Omental fat pad (tissue), 4 donors: Measurements from ENCODE around the gene SPOUT1. TPM values are rescaled to one million over a fixed set of nuclear protein-coding genes. Genes with fewer than 3 reads are reported as not detected.
A peak's percentile ranks its signal among the peaks of the same experiment; 100 is the strongest.

Source experiments
- ATAC-seq: fragments of 150-250 bp; one replicate; pipeline ENCODE4 v1.9.1; 2016; ENCODE audit warnings: mild to moderate bottlenecking, moderate library complexity; ENCODE audit not compliant: low FRiP score
- DNase-seq: peaks from one replicate; pipeline ENCODE4 v3.0.0-alpha.2; 2019; ENCODE audit warnings: low spot score
- total RNA-seq, 4 donors: library from RNA; depleted of rRNA; stranded (reverse); fragments of >200 nt; gene quantifications; one replicate each; pipeline ENCODE4 v1.1.0, GENCODE V29; 2016
- TF ChIP-seq, protein P1 (sequence below), 3 donors: fragments of 450-650 bp; IDR thresholded peaks; one replicate each; pipeline ENCODE4 v1.5.1; 2016 to 2017; ENCODE audit warnings: antibody characterized with exemption in 3 of 3, mild to moderate bottlenecking in 3 of 3, moderate library complexity in 2 of 3

SPOUT1 gene
- total RNA-seq, 4 donors from 2014 or later = 15.1 to 25.1 (median 21.2) TPM

DNA sequence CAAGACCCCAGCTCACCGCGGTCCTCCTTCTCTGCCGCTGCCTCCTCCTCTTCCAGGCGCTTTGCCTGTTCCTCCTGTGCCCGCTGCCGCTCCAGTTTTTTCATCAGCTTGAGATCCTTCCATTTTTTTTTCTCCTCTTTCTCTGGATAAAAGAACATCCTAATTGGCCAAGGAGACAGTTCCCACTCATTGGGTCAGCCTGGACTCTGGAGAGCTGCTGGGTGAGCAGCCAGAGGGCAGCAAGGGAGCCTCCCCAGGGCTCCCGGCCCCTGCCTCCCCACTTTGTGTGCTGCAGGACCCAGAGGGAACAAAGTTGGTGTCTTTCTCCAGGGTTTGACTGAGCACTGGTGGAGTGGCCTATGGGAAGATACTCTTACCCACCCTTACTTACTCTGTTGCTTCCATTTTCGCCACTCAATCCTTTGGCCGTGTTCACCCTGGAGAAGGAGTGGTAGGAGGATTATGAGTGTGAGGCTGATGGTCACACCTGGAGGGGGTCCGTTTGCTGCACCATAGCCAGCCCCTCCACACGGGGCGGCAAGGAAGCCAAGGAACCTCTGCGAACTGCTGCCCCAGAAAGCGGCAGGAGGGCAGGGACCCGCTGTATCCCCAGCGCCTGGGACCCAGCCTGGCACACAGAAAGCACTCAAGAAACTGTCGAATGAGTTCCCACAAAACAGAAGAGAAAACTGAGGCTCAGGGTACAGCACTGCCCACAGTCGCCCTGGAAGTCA lies 708 bp downstream of the SPOUT1 start:
- ATAC-seq = peak; percentile 14
- TF ChIP-seq, protein P1, sequence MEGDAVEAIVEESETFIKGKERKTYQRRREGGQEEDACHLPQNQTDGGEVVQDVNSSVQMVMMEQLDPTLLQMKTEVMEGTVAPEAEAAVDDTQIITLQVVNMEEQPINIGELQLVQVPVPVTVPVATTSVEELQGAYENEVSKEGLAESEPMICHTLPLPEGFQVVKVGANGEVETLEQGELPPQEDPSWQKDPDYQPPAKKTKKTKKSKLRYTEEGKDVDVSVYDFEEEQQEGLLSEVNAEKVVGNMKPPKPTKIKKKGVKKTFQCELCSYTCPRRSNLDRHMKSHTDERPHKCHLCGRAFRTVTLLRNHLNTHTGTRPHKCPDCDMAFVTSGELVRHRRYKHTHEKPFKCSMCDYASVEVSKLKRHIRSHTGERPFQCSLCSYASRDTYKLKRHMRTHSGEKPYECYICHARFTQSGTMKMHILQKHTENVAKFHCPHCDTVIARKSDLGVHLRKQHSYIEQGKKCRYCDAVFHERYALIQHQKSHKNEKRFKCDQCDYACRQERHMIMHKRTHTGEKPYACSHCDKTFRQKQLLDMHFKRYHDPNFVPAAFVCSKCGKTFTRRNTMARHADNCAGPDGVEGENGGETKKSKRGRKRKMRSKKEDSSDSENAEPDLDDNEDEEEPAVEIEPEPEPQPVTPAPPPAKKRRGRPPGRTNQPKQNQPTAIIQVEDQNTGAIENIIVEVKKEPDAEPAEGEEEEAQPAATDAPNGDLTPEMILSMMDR (IDR thresholded peaks at IDR 0.05) = no peak
- no peak for DNase-seq

DNA sequence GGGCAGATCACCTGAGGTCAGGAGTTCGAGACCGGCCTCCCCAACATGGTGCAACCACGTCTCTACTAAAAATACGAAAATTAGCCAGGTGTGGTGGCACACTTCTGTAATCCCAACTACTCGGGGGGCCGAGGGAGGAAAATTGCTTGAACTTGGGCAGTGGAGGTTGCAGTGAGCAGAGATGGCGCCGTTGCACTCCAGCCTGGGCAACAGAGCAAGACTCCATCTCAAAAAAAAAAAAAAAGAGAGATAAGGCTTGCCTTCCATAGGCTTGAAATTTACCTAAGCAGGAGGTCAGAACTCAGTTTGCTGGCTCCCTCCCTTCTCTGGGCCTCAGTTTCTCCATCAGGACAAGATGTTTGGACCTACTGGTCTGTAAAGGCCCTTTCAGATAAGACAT lies 1.3 kb downstream of the SPOUT1 start:
- ATAC-seq = no peak
- TF ChIP-seq, protein P1 (IDR thresholded peaks at IDR 0.05) = no peak

DNA sequence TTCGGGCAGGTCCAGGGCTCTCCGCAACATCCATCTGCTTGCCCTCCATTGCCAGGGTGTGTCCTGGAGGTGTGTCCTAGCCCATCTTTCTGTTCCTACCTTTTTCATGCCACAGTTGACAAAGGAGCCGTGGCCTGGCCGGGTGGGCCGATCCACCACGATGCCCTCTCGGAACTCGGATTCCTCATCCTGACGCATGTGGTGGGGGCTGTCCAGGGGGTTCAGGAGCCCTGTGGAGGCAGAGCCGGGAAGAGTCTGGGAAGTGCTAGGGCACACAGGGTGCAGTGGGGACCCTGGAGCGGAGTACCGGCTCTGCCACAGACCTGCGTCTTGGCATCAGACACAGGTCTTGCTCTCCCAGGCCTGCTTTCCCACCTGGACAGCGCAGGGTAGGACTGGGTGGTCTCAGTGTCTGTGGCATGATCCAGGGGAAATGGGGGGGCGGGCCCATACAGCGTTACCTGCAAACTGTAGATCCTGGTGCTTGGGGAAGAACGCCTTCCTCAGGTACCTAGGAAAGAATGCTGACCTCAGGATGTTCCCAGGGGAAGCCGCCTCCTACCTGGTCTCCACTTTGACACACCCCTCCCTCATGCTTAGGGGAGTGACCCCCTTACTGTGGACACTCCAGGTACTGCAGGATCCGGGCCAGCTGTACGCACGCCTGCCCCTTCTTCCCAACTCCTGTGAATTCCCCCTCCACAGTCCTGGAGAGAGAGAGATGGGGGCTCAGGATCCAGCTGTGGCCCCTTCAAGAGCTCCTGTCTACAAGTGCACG lies 3.5 kb downstream of the SPOUT1 start:
- TF ChIP-seq, protein P1 (IDR thresholded peaks at IDR 0.05) = no peak
- ATAC-seq = no peak

More for the DNA sequence above, 1.3 kb downstream of the SPOUT1 start:
- DNase-seq = no peak

DNA sequence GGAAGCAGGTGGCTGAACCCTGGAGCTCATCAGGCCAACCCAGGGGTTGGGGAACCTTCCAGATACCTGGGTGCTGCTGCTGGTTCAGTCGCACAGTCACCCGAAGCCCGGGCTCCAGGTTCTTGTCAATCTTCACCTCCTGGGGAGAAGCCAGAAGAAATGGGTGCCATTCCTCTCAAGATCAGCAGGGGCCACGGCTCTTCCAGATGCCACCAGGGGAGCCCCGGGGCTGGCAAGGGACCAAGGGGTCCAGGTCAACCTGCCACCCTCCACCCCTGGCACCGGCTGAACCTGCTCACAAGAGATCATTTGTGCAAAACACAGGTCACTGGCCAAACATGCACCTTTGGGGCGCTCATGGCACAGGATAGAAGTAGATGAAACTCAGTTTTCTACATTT lies 4.7 kb downstream of the SPOUT1 start:
- TF ChIP-seq, protein P1 (IDR thresholded peaks at IDR 0.05) = no peak
- ATAC-seq (no peak), DNase-seq (no peak)

More for the DNA sequence above, 3.5 kb downstream of the SPOUT1 start:
- no peak for DNase-seq

DNA sequence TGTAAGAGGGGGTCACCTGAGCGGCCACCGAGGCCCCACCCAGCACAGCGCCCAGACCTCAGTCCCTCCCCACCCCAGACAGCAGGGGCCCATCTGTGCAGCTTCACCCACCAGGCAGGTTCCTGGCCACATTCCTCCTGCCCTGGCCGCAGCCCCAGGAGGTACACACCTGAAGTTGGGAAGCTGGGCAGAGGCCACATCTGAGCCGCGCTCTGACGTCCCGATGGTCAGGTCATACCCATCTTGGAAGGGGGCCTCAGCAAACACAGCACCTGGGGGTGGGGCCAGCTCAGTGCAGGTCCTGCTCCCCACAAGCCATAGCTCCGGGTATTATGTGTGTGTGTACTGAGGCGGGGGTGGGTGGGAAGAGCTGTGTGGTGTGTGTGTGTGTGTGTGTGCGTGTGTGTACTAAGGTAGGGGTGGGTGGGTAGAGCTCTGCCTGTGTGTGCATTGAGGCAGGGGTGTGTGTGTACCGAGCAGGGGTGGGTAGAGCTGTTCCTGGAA lies 5.6 kb downstream of the SPOUT1 start:
- ATAC-seq (no peak), DNase-seq (no peak)
- TF ChIP-seq, protein P1 (IDR thresholded peaks at IDR 0.05) = no peak

DNA sequence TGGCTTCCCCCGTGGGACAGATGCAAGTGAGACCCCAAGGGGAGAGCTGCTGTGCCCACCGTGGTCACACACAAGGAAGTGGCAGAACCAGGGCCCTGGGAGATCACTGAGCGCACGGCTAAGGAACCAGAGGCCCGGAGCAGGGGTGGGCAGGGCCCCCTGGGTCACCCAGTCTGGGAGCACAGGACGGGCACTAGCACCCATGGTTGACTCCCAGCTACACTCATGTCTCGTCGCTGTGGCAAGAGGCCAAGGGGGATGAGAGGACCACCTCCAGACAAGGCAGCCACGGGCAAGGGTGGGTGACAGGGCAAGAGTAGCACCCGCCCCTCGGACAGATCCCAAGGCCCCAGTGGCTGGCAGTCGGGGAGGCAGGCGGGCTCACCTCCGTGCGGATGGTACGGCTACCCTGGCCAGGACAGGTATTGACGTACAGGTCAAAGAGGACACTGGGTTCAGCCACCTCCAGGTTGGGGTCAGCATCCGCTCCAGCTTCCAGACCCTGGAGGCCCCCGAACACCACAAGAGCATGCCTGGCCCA lies 6.2 kb downstream of the SPOUT1 start:
- ATAC-seq (no peak), DNase-seq (no peak)
- TF ChIP-seq, protein P1 (IDR thresholded peaks at IDR 0.05) = no peak
